HG03378 (cell line): Measurements from ENCODE around the gene LEFTY1.

Experiments used
- ATAC-seq: cut with Tn5 transposase; IDR thresholded peaks from one replicate; pipeline ENCODE4 v1.9.1; 2021; ENCODE audit warnings: mild to moderate bottlenecking, moderate library complexity; ENCODE audit not compliant: unreplicated experiment

The LEFTY1 gene

GRCh38 chr1:225917101-225917500 lies 28.2 kb upstream of the LEFTY1 start:
- no peak for ATAC-seq

GRCh38 chr1:225915538-225915991 lies 26.6 kb upstream of the LEFTY1 start:
- ATAC-seq, result no peak

- no peak for ATAC-seq
Observed at GRCh38 chr1:225914947-225915346, 26.0 kb upstream of the LEFTY1 start.

GRCh38 chr1:225914391-225914790 lies 25.4 kb upstream of the LEFTY1 start:
- no peak for ATAC-seq

- ATAC-seq, result peak; percentile 48
Observed at GRCh38 chr1:225911191-225912130, 22.5 kb upstream of the LEFTY1 start.

GRCh38 chr1:225909477-225909876 lies 20.5 kb upstream of the LEFTY1 start:
- ATAC-seq, result no peak

- ATAC-seq, result no peak
Observed at GRCh38 chr1:225908773-225909172, 19.8 kb upstream of the LEFTY1 start.

GRCh38 chr1:225908013-225908640 lies 19.2 kb upstream of the LEFTY1 start:
- no peak for ATAC-seq

- no peak for ATAC-seq
Observed at GRCh38 chr1:225907341-225907740, 18.4 kb upstream of the LEFTY1 start.

GRCh38 chr1:225906467-225906866 lies 17.5 kb upstream of the LEFTY1 start:
- no peak for ATAC-seq

GRCh38 chr1:225903623-225904022 lies 14.7 kb upstream of the LEFTY1 start:
- ATAC-seq, result no peak

- ATAC-seq, result no peak
Observed at GRCh38 chr1:225899044-225899925, 10.3 kb upstream of the LEFTY1 start.

GRCh38 chr1:225897595-225898514 lies 8.9 kb upstream of the LEFTY1 start:
- ATAC-seq, result no peak

- ATAC-seq, result peak; percentile 100
Observed at GRCh38 chr1:225896937-225897549, 8.1 kb upstream of the LEFTY1 start.

- ATAC-seq, result no peak
Observed at GRCh38 chr1:225896494-225896893, 7.5 kb upstream of the LEFTY1 start.

- ATAC-seq, result no peak
Observed at GRCh38 chr1:225892307-225892706, 3.4 kb upstream of the LEFTY1 start.

- no peak for ATAC-seq
Observed at GRCh38 chr1:225891229-225891972, 2.5 kb upstream of the LEFTY1 start.

GRCh38 chr1:225890346-225891228 lies 1.6 kb upstream of the LEFTY1 start:
- ATAC-seq, result no peak
